Right cardiac atrium (tissue), 5 donors: Measurements from ENCODE around the gene LRP3. TPM values are rescaled to one million over a fixed set of nuclear protein-coding genes. Genes with fewer than 3 reads are reported as not detected.

ENCODE experiments used
- polyA plus RNA-seq: library from polyadenylated mRNA; stranded (reverse); fragments of 200-250 nt; gene quantifications from one replicate; pipeline ENCODE4 v1.2.3, GENCODE V29; 2013
- total RNA-seq, 4 donors: library from RNA; stranded (reverse); fragmentation: NEBNext Ultra II Directional; extraction: Animal tissue kit (Norgen Biotek cat#: 25700); gene quantifications; one replicate each; pipeline ENCODE4 v1.2.1, GENCODE V29; 2021
- donor health status: healthy with polysubstance abuse.
- donor health status: DM: no; HTN: yes; CAD: no.
- donor health status: DM: no; HTN: no; CAD: no.
- donor health status: DM: no; HTN: yes; CAD: no; lungs with severe emphysema.
- donor health status: DM: yes; HTN: yes; CAD: no.

LRP3 gene
- total and polyA plus RNA-seq, 5 donors, result 13.2 to 20.7 (median 14.8) TPM

Other genes starting within 250 kb of the LRP3 start
- gene CEP89, start 222.4 kb upstream of the LRP3 start, total RNA-seq, result 10 to 100 TPM in 1 of 4 donors, 1 to 10 TPM in 3; 9.2 to 11.3 (median 9.3) TPM
- 5.6 TPM for gene CEP89, start 222.4 kb upstream of the LRP3 start, polyA plus RNA-seq
- under 1 TPM in 3 of 4 donors, not detected in 1; 0.66 to 0.97 (median 0.79) TPM for gene FAAP24, start 222.1 kb upstream of the LRP3 start, total RNA-seq
- 0.72 TPM for gene FAAP24, start 222.1 kb upstream of the LRP3 start, polyA plus RNA-seq
- 1 to 10 TPM; 1.6 to 3.1 (median 2.0) TPM for gene RHPN2, start 129.4 kb upstream of the LRP3 start, total RNA-seq
- 1.8 TPM for gene RHPN2, start 129.4 kb upstream of the LRP3 start, polyA plus RNA-seq
- gene GPATCH1, start 113.1 kb upstream of the LRP3 start, total RNA-seq, result 1 to 10 TPM; 4.2 to 7.2 (median 6.3) TPM
- gene GPATCH1, start 113.1 kb upstream of the LRP3 start, polyA plus RNA-seq, result 3.0 TPM
- gene WDR88, start 62.2 kb upstream of the LRP3 start, total RNA-seq, result not detected
- not detected for gene WDR88, start 62.2 kb upstream of the LRP3 start, polyA plus RNA-seq
- not detected for gene SLC7A10, start 31.5 kb downstream of the LRP3 start, total RNA-seq
- 0.70 TPM for gene SLC7A10, start 31.5 kb downstream of the LRP3 start, polyA plus RNA-seq
- gene CEBPA, start 108.2 kb downstream of the LRP3 start, total RNA-seq, result 1 to 10 TPM; 2.1 to 5.2 (median 3.3) TPM
- 8.7 TPM for gene CEBPA, start 108.2 kb downstream of the LRP3 start, polyA plus RNA-seq
- 10 to 100 TPM; 13.1 to 18.3 (median 15.7) TPM for gene CEBPG, start 179.4 kb downstream of the LRP3 start, total RNA-seq
- 12.7 TPM for gene CEBPG, start 179.4 kb downstream of the LRP3 start, polyA plus RNA-seq